A549 (cell line): Measurements from ENCODE around the gene C8B. TPM values are rescaled to one million over a fixed set of nuclear protein-coding genes. Genes with fewer than 3 reads are reported as not detected.

Experiments
- ATAC-seq, 2 experiments: fragments of 200-7000 bp in 1 of 2; fragments of >200 bp in 1 of 2; cut with Nextera tagmentation in 1 of 2; cut with Tn5 transposase in 1 of 2; 3 replicates each; pipeline versions ENCODE4 v1.8.0 to v1.9.1; 2018 to 2020; ENCODE audit warnings: mild to moderate bottlenecking in 1 of 2, moderate library complexity in 1 of 2
- CTCF ChIA-PET: fragments of 300-600 bp; sonication (Branson Sonifier 250); formaldehyde crosslinking; extraction: SDS; loops from one replicate; lab custom pipeline; 2021; ENCODE audit warnings: antibody characterized with exemption, inconsistent platforms; lab: Yijun Ruan, JAX
- POLR2A ChIA-PET: fragments of 350-600 bp; formaldehyde crosslinking; extraction: SDS; loops from one replicate; lab custom pipeline; 2021; ENCODE audit warnings: antibody characterized with exemption, inconsistent platforms; lab: Yijun Ruan, JAX
- DNase-seq, 2 experiments: peaks; one replicate each; pipeline versions ENCODE4 v3.0.0 to v3.0.0-alpha.2; 2011 to 2016; ENCODE audit warnings: low read depth in 1 of 2, low spot score in 1 of 2
- FAIRE-seq: peaks from 2 replicates; lab custom pipeline; 2011; peaks lifted over from hg19 to GRCh38; lab: Jason Lieb, UNC
- H3K27ac ChIP-seq, 2 experiments: fragments of >200 bp; sonication (Bioruptor Twin); formaldehyde crosslinking; 3 replicates each; pipeline ENCODE4 v1.5.1; 2016 to 2017
- H3K4me1 ChIP-seq: fragments of >200 bp; sonication (Bioruptor Twin); formaldehyde crosslinking; 3 replicates; pipeline ENCODE4 v1.6.1; 2016
- H3K4me2 ChIP-seq: fragments of >200 bp; sonication (Bioruptor Twin); formaldehyde crosslinking; 3 replicates; pipeline ENCODE4 v1.6.1; 2016
- H3K4me3 ChIP-seq: fragments of >200 bp; sonication (Bioruptor Twin); formaldehyde crosslinking; 3 replicates; pipeline ENCODE4 v1.5.1; 2016
- H3K9me3 ChIP-seq: fragments of >200 bp; sonication (Bioruptor Twin); formaldehyde crosslinking; 3 replicates; pipeline ENCODE4 v1.6.1; 2016
- BHLHE40 ChIP-seq: IDR thresholded peaks from 2 replicates; pipeline ENCODE4 v1.6.1; 2012; ENCODE audit warnings: low read depth, low read length, inconsistent platforms
- CBX8 ChIP-seq: fragments of 200-600 bp; sonication (generic); IDR thresholded peaks from 2 replicates; pipeline ENCODE4 v1.6.1; 2016
- EHMT2 ChIP-seq: fragments of 200-600 bp; sonication (generic); IDR thresholded peaks from 2 replicates; pipeline ENCODE4 v1.6.1; 2016; ENCODE audit warnings: antibody characterized with exemption, low read depth, mild to moderate bottlenecking, moderate library complexity
- ESRRA ChIP-seq: fragments of 150-350 bp; IDR thresholded peaks from 2 replicates; pipeline ENCODE4 v1.6.1; 2014; ENCODE audit warnings: mild to moderate bottlenecking, low read length, borderline replicate concordance
- FOXS1 ChIP-seq: fragments of 250-450 bp; sonication (Bioruptor Pico); IDR thresholded peaks from 2 replicates; pipeline ENCODE4 v1.5.0; 2020; ENCODE audit warnings: mild to moderate bottlenecking, moderate library complexity
- GATA3 ChIP-seq: IDR thresholded peaks from 2 replicates; pipeline ENCODE4 v1.6.1; 2012; ENCODE audit warnings: borderline replicate concordance
- HOXB5 ChIP-seq: fragments of 250-450 bp; sonication (Bioruptor Pico); IDR thresholded peaks from 2 replicates; pipeline ENCODE4 v1.5.0; 2020; ENCODE audit warnings: mild to moderate bottlenecking, moderate library complexity
- JUN ChIP-seq, 2 experiments: fragments of >200 bp; sonication (Bioruptor Twin); formaldehyde crosslinking; IDR thresholded peaks; 2 replicates in 1 of 2; 3 replicates in 1 of 2; pipeline ENCODE4 v1.6.1; 2016 to 2017
- MAFK ChIP-seq: fragments of 450-650 bp; IDR thresholded peaks from 2 replicates; pipeline ENCODE4 v1.6.1; 2014; ENCODE audit not compliant: partially characterized antibody
- NFE2L2 ChIP-seq: fragments of 150-350 bp; conservative IDR thresholded peaks from 2 replicates; pipeline ENCODE4 v1.6.1; 2014; ENCODE audit warnings: low read length
- POLR2A ChIP-seq: IDR thresholded peaks from 2 replicates; pipeline ENCODE4 v1.6.1; 2012; ENCODE audit warnings: mild to moderate bottlenecking, low read length
- POLR2AphosphoS2 ChIP-seq: conservative IDR thresholded peaks from 2 replicates; pipeline ENCODE4 v1.6.1; 2012; ENCODE audit warnings: low read length, improper control_type of control experiment, inconsistent platforms
- RARB ChIP-seq: fragments of 250-450 bp; sonication (Bioruptor Pico); IDR thresholded peaks from 2 replicates; pipeline ENCODE4 v1.8.0; 2021; ENCODE audit warnings: mild to moderate bottlenecking, moderate library complexity
- ZC3H11A ChIP-seq: fragments of 450-650 bp; IDR thresholded peaks from 2 replicates; pipeline ENCODE4 v1.6.1; 2014; ENCODE audit warnings: antibody characterized with exemption, mild to moderate bottlenecking
- WGBS: methylation state at CpG from one replicate; pipeline ENCODE4 v1.1.6; 2017; ENCODE audit errors: missing lambda C conversion rate; 5-methylcytosine and 5-hydroxymethylcytosine counted together
- polyA plus RNA-seq, 4 experiments: library from polyadenylated mRNA; depleted of rRNA in 3 of 4; stranded (reverse); fragments of >200 nt; fragmentation: RNase III in 1 of 4; extraction: RNeasy Plus Mini Kit Qiagen cat#74134 plus additional on column Dnase treatment in 1 of 4; gene quantifications; 2 replicates in 3 of 4; 3 replicates in 1 of 4; pipeline ENCODE4 v1.2.3, GENCODE V29; 2011 to 2017
- TF ChIP-seq, protein P1 (sequence below): fragments of 250-450 bp; sonication (Bioruptor Pico); IDR thresholded peaks from 2 replicates; pipeline ENCODE4 v1.5.0; 2021; ENCODE audit warnings: mild to moderate bottlenecking, moderate library complexity, borderline replicate concordance
- TF ChIP-seq, protein P2 (sequence below): fragments of >200 bp; sonication (Bioruptor Twin); formaldehyde crosslinking; IDR thresholded peaks from 3 replicates; pipeline ENCODE4 v1.5.1; 2016
- TF ChIP-seq, protein P3 (sequence below): fragments of 200-600 bp; sonication (generic); IDR thresholded peaks from 2 replicates; pipeline ENCODE4 v1.6.1; 2016; ENCODE audit warnings: antibody characterized with exemption, mild to moderate bottlenecking, moderate library complexity

C8B gene
- polyA plus RNA-seq, 2 of the 4 experiments (the other 2 are of a cell fraction): not detected

GRCh38 chr1:56939209-56939608 is 26.6 kb downstream of the C8B start:
- WGBS: 10% methylated on average over 2 of the region's 2 CpGs
- Histone ChIP-seq H3K4me2 (no peak overlapping the region), H3K27ac (no peak overlapping the region), H3K9me3 (no peaks in the 10 kb centered on the region), H3K4me3 (no peak overlapping the region)
- CTCF ChIA-PET: no interaction called here
- ATAC-seq: no peak
- FAIRE-seq: no peak
- TF ChIP-seq NFE2L2 (no peak), ZC3H11A (no peak), CBX8 (no peak), FOXS1 (CRISPR knock-in tag) (no peak), JUN (IDR thresholded peaks at IDR 0.05) (no peak), MAFK (no peak), POLR2A (no peak), EHMT2 (no peak), GATA3 (no peak), RARB (CRISPR knock-in tag) (no peak), BHLHE40 (no peak)
- TF ChIP-seq, protein P1, sequence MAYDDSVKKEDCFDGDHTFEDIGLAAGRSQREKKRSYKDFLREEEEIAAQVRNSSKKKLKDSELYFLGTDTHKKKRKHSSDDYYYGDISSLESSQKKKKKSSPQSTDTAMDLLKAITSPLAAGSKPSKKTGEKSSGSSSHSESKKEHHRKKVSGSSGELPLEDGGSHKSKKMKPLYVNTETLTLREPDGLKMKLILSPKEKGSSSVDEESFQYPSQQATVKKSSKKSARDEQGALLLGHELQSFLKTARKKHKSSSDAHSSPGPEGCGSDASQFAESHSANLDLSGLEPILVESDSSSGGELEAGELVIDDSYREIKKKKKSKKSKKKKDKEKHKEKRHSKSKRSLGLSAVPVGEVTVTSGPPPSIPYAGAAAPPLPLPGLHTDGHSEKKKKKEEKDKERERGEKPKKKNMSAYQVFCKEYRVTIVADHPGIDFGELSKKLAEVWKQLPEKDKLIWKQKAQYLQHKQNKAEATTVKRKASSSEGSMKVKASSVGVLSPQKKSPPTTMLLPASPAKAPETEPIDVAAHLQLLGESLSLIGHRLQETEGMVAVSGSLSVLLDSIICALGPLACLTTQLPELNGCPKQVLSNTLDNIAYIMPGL (CRISPR knock-in tag): no peak
- TF ChIP-seq, protein P2, sequence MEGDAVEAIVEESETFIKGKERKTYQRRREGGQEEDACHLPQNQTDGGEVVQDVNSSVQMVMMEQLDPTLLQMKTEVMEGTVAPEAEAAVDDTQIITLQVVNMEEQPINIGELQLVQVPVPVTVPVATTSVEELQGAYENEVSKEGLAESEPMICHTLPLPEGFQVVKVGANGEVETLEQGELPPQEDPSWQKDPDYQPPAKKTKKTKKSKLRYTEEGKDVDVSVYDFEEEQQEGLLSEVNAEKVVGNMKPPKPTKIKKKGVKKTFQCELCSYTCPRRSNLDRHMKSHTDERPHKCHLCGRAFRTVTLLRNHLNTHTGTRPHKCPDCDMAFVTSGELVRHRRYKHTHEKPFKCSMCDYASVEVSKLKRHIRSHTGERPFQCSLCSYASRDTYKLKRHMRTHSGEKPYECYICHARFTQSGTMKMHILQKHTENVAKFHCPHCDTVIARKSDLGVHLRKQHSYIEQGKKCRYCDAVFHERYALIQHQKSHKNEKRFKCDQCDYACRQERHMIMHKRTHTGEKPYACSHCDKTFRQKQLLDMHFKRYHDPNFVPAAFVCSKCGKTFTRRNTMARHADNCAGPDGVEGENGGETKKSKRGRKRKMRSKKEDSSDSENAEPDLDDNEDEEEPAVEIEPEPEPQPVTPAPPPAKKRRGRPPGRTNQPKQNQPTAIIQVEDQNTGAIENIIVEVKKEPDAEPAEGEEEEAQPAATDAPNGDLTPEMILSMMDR: no peak
- TF ChIP-seq, all 56 proteins: peak for 0
- POLR2A ChIA-PET: no interaction called here
- no peak for DNase-seq
- H3K4me1 ChIP-seq: no peaks in the 10 kb centered on the region

DNA sequence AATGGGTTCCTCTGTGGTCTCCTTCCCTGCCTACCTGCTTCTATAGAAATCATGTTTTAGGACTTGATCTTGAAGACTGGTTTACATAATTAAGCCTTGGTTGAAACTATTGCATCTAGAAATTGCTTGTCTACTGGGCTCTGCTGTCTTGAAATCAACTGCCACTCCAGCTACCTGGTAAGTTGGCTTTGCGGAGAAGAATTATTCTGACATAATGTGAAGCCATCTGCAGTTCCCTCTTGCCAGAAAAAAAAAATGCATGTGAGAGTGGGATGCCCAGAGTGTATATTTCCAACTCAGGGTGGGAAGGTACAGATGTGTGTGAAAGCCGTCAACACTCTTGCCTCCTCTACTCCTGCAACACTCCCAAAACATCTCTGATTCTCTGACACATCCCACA is 27.2 kb downstream of the C8B start:
- Histone ChIP-seq H3K27ac (no peak overlapping the region), H3K4me3 (no peak overlapping the region), H3K4me2 (no peak overlapping the region), H3K9me3 (no peaks in the 10 kb centered on the region), H3K4me1 (no peaks in the 10 kb centered on the region)
- no peak for FAIRE-seq
- WGBS: 35% methylated on average over 2 of the region's 2 CpGs
- no peak for DNase-seq
- TF ChIP-seq HOXB5 (CRISPR knock-in tag) (no peak), MAFK (no peak), POLR2AphosphoS2 (no peak), ESRRA (no peak), ZC3H11A (no peak)
- TF ChIP-seq, protein P3, sequence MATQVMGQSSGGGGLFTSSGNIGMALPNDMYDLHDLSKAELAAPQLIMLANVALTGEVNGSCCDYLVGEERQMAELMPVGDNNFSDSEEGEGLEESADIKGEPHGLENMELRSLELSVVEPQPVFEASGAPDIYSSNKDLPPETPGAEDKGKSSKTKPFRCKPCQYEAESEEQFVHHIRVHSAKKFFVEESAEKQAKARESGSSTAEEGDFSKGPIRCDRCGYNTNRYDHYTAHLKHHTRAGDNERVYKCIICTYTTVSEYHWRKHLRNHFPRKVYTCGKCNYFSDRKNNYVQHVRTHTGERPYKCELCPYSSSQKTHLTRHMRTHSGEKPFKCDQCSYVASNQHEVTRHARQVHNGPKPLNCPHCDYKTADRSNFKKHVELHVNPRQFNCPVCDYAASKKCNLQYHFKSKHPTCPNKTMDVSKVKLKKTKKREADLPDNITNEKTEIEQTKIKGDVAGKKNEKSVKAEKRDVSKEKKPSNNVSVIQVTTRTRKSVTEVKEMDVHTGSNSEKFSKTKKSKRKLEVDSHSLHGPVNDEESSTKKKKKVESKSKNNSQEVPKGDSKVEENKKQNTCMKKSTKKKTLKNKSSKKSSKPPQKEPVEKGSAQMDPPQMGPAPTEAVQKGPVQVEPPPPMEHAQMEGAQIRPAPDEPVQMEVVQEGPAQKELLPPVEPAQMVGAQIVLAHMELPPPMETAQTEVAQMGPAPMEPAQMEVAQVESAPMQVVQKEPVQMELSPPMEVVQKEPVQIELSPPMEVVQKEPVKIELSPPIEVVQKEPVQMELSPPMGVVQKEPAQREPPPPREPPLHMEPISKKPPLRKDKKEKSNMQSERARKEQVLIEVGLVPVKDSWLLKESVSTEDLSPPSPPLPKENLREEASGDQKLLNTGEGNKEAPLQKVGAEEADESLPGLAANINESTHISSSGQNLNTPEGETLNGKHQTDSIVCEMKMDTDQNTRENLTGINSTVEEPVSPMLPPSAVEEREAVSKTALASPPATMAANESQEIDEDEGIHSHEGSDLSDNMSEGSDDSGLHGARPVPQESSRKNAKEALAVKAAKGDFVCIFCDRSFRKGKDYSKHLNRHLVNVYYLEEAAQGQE: no peak
- no peak for ATAC-seq
- ChIA-PET POLR2A (no interaction called here), CTCF (interaction anchor here (1.0 kb wide), 1 partner anchor 14 kb away, joined by 3 read pairs; no protein-coding TSS in a partner anchor)
